BE2C (cell line): ENCODE results near the gene POFUT2.
A peak's percentile ranks its signal among the peaks of the same experiment; 100 is the strongest.

Source experiments
- DNase-seq: peaks from one replicate; pipeline ENCODE4 v3.0.0-alpha.2; 2020
- H3K27me3 ChIP-seq: fragments of 250-450 bp; sonication (Bioruptor Pico); 2 replicates; pipeline ENCODE4 v1.5.1; 2020; ENCODE audit warnings: mild to moderate bottlenecking
- H3K36me3 ChIP-seq: fragments of 250-450 bp; sonication (Bioruptor Pico); 2 replicates; pipeline ENCODE4 v1.5.1; 2020; ENCODE audit warnings: mild to moderate bottlenecking
- H3K4me1 ChIP-seq: fragments of 250-450 bp; sonication (Bioruptor Pico); 2 replicates; pipeline ENCODE4 v1.5.1; 2020
- H3K4me3 ChIP-seq: 2 replicates; pipeline ENCODE4 v1.5.1; 2011; ENCODE audit warnings: low read depth, low read length
- H3K9me3 ChIP-seq: fragments of 250-450 bp; sonication (Bioruptor Pico); 2 replicates; pipeline ENCODE4 v1.5.1; 2020
- CTCF ChIP-seq: IDR thresholded peaks from 2 replicates; pipeline ENCODE4 v1.5.1; 2012; ENCODE audit warnings: mild to moderate bottlenecking, low read depth, low read length

Gene POFUT2

GRCh38 chr21:45323487-45324311 lies 36.0 kb upstream of the POFUT2 start:
- H3K27me3 ChIP-seq: no peaks in the 10 kb centered on the region
- TF ChIP-seq CTCF: no peak
- no peaks in the 10 kb centered on the region for H3K36me3 ChIP-seq
- no peaks in the 10 kb centered on the region for H3K9me3 ChIP-seq
- H3K4me3 ChIP-seq: no peak overlapping the region
- peak; percentile 22 for DNase-seq
- H3K4me1 ChIP-seq: no peaks in the 10 kb centered on the region; the same call in 1 of the 2 replicates

GRCh38 chr21:45322960-45323461 lies 35.3 kb upstream of the POFUT2 start:
- H3K4me1 ChIP-seq: no peaks in the 10 kb centered on the region; the same call in 1 of the 2 replicates
- peak; percentile 11 for DNase-seq

GRCh38 chr21:45322231-45322959 lies 34.7 kb upstream of the POFUT2 start:
- no peak overlapping the region for H3K4me3 ChIP-seq
- no peaks in the 10 kb centered on the region for H3K27me3 ChIP-seq
- H3K36me3 ChIP-seq: no peaks in the 10 kb centered on the region
- H3K9me3 ChIP-seq: no peaks in the 10 kb centered on the region
- no peaks in the 10 kb centered on the region; the same call in 1 of the 2 replicates for H3K4me1 ChIP-seq
- no peak for TF ChIP-seq CTCF
- DNase-seq: peak; percentile 9

More at GRCh38 chr21:45322960-45323461, 35.3 kb upstream of the POFUT2 start:
- Histone ChIP-seq H3K36me3 (no peaks in the 10 kb centered on the region), H3K27me3 (no peaks in the 10 kb centered on the region), H3K4me3 (no peak overlapping the region), H3K9me3 (no peaks in the 10 kb centered on the region)
- no peak for TF ChIP-seq CTCF

GRCh38 chr21:45320261-45321025 lies 32.7 kb upstream of the POFUT2 start:
- Histone ChIP-seq H3K9me3 (no peaks in the 10 kb centered on the region), H3K4me1 (no peaks in the 10 kb centered on the region; the same call in 1 of the 2 replicates), H3K4me3 (no peak overlapping the region), H3K27me3 (no peaks in the 10 kb centered on the region), H3K36me3 (no peaks in the 10 kb centered on the region)
- no peak for TF ChIP-seq CTCF
- DNase-seq: peak; percentile 53

- Histone ChIP-seq H3K9me3 (no peaks in the 10 kb centered on the region), H3K4me3 (no peak overlapping the region), H3K4me1 (no peaks in the 10 kb centered on the region; the same call in 1 of the 2 replicates), H3K27me3 (no peaks in the 10 kb centered on the region), H3K36me3 (no peaks in the 10 kb centered on the region)
- no peak for TF ChIP-seq CTCF
- no peak for DNase-seq
Measured at GRCh38 chr21:45319461-45320211, 31.9 kb upstream of the POFUT2 start.
